DOHH2 (cell line): Measurements from ENCODE around the gene DDX39A.

ENCODE experiments used
- H3F3A ChIP-seq: fragments of 200-600 bp; sonication (generic), shearing (Covaris generic); 2 replicates; pipeline ENCODE4 v1.6.0; 2016; ENCODE audit warnings: antibody characterized with exemption, mild to moderate bottlenecking; ENCODE audit not compliant: control insufficient read depth, insufficient read depth
- H3K27ac ChIP-seq: fragments of 200-600 bp; sonication (generic); 2 replicates; pipeline ENCODE4 v1.5.1; 2014; ENCODE audit warnings: low read depth, mild to moderate bottlenecking, low read length, moderate library complexity
- H3K27me3 ChIP-seq: fragments of 200-600 bp; sonication (generic); 2 replicates; pipeline ENCODE4 v1.6.1; 2014; ENCODE audit warnings: mild to moderate bottlenecking, low read length, mixed read lengths; ENCODE audit not compliant: control insufficient read depth
- H3K36me3 ChIP-seq: fragments of 200-600 bp; sonication (generic); 2 replicates; pipeline ENCODE4 v1.6.1; 2014; ENCODE audit warnings: mild to moderate bottlenecking, low read length, moderate library complexity, mixed read lengths; ENCODE audit not compliant: control insufficient read depth
- H3K4me1 ChIP-seq: fragments of 200-600 bp; sonication (generic); 2 replicates; pipeline ENCODE4 v1.6.1; 2014; ENCODE audit warnings: mild to moderate bottlenecking, low read length, mixed read lengths; ENCODE audit not compliant: control insufficient read depth
- H3K4me2 ChIP-seq: fragments of 200-600 bp; sonication (generic); 2 replicates; pipeline ENCODE4 v1.6.0; 2014; ENCODE audit warnings: mild to moderate bottlenecking, low read length, moderate library complexity
- H3K4me3 ChIP-seq: fragments of 200-600 bp; sonication (generic); 2 replicates; pipeline ENCODE4 v1.5.1; 2014; ENCODE audit warnings: mild to moderate bottlenecking, low read length, mixed read lengths
- H3K79me2 ChIP-seq: fragments of 200-600 bp; sonication (generic); 2 replicates; pipeline ENCODE4 v1.6.1; 2014; ENCODE audit warnings: mild to moderate bottlenecking, low read length, mixed read lengths; ENCODE audit not compliant: control insufficient read depth
- H3K9me2 ChIP-seq: fragments of 200-600 bp; sonication (generic); replicated peaks from 2 replicates; pipeline ENCODE4 v1.6.1; 2014; ENCODE audit warnings: mild to moderate bottlenecking, low read length, mixed read lengths; ENCODE audit not compliant: control insufficient read depth
- H3K9me3 ChIP-seq: fragments of 200-600 bp; sonication (generic); 2 replicates; pipeline ENCODE4 v1.6.1; 2014; ENCODE audit warnings: antibody characterized with exemption, low read length, mixed read lengths; ENCODE audit not compliant: control insufficient read depth, insufficient read depth
- H4K20me1 ChIP-seq: fragments of 200-600 bp; sonication (generic); 2 replicates; pipeline ENCODE4 v1.6.0; 2014; ENCODE audit warnings: low read depth, mild to moderate bottlenecking, antibody characterized with exemption, low read length, moderate library complexity; ENCODE audit not compliant: control insufficient read depth, insufficient read depth
- EZH2phosphoT487 ChIP-seq: fragments of 200-600 bp; sonication (generic); IDR thresholded peaks from 2 replicates; pipeline ENCODE4 v1.6.1; 2017; ENCODE audit warnings: borderline replicate concordance, mild to moderate bottlenecking, antibody characterized with exemption, low read length, moderate library complexity, mixed read lengths
- TF ChIP-seq, protein P1 (sequence below): fragments of 200-600 bp; sonication (generic); IDR thresholded peaks from one replicate; pipeline ENCODE4 v1.5.1; 2014; ENCODE audit warnings: antibody characterized with exemption, mild to moderate bottlenecking, low read depth, low read length; ENCODE audit not compliant: poor library complexity, severe bottlenecking

Gene DDX39A

GRCh38 chr19:14450876-14451275, 31.7 kb upstream of the DDX39A start:
- H4K20me1 ChIP-seq, result peaks cover 3% of the 10 kb centered on the region; the same call in 1 of the 2 replicates
- H3K4me1 ChIP-seq, result no peaks in the 10 kb centered on the region
- TF ChIP-seq, protein P1, sequence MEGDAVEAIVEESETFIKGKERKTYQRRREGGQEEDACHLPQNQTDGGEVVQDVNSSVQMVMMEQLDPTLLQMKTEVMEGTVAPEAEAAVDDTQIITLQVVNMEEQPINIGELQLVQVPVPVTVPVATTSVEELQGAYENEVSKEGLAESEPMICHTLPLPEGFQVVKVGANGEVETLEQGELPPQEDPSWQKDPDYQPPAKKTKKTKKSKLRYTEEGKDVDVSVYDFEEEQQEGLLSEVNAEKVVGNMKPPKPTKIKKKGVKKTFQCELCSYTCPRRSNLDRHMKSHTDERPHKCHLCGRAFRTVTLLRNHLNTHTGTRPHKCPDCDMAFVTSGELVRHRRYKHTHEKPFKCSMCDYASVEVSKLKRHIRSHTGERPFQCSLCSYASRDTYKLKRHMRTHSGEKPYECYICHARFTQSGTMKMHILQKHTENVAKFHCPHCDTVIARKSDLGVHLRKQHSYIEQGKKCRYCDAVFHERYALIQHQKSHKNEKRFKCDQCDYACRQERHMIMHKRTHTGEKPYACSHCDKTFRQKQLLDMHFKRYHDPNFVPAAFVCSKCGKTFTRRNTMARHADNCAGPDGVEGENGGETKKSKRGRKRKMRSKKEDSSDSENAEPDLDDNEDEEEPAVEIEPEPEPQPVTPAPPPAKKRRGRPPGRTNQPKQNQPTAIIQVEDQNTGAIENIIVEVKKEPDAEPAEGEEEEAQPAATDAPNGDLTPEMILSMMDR, result no peak
- no peaks in the 10 kb centered on the region for H3K27me3 ChIP-seq
- no peaks in the 10 kb centered on the region for H3K9me2 ChIP-seq
- H3K4me3 ChIP-seq, result no peak overlapping the region
- H3K79me2 ChIP-seq, result 0 out of 2 replicates have a peak, but pooled peaks cover 2% of the 10 kb centered on the region
- H3F3A ChIP-seq, result no peaks in the 10 kb centered on the region
- H3K9me3 ChIP-seq, result no peaks in the 10 kb centered on the region; the same call in 1 of the 2 replicates
- no peak overlapping the region for H3K4me2 ChIP-seq
- no peak overlapping the region for H3K27ac ChIP-seq
- peaks cover 64% of the 10 kb centered on the region for H3K36me3 ChIP-seq

DNA sequence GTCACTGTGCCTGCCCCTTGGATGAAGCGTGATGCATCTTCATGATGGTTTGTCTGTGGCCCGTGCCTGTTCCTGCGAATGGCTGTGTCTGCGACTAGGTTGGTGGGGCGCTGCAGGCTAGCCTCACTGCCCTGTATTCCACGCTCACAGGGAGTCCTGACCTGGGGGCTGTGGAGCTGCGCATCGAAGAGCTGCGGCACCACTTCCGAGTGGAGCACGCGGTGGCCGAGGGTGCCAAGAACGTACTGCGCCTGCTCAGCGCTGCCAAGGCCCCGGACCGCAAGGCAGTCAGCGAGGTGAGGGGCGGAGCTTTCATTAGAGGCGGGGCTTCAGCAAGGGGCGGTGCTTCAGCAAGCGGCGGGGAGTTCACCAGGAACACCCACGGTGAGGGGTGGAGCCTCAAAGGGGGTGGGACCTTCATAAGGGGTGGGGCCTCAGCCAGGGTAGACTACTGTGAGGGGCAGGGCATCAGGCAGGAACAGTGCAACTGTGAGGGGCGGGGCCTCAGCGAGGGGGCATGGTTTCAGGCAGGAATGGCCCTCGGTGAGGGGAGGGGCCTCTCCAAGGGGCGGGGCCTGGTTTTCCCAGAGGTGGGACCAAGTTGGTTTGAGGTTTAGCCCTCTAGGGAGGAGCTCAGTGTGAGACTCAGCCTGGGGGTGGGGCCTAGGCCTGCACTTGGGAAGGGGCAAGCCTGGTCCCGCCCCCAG, 31.2 kb upstream of the DDX39A start:
- TF ChIP-seq, protein P1, result no peak
- no peak for TF ChIP-seq EZH2phosphoT487
- H4K20me1 ChIP-seq, result peaks cover 3% of the 10 kb centered on the region; the same call in 1 of the 2 replicates
- H3K9me2 ChIP-seq, result no peaks in the 10 kb centered on the region
- no peak overlapping the region for H3K27ac ChIP-seq
- H3K4me3 ChIP-seq, result no peak overlapping the region
- H3F3A ChIP-seq, result no peaks in the 10 kb centered on the region
- H3K9me3 ChIP-seq, result no peaks in the 10 kb centered on the region; the same call in 1 of the 2 replicates
- no peaks in the 10 kb centered on the region for H3K4me1 ChIP-seq
- peaks cover 66% of the 10 kb centered on the region for H3K36me3 ChIP-seq
- 0 out of 2 replicates have a peak, but pooled peaks cover 2% of the 10 kb centered on the region for H3K79me2 ChIP-seq
- no peaks in the 10 kb centered on the region for H3K27me3 ChIP-seq
- H3K4me2 ChIP-seq, result no peak overlapping the region

GRCh38 chr19:14449321-14449720, 30.2 kb upstream of the DDX39A start:
- no peaks in the 10 kb centered on the region for H3K9me2 ChIP-seq
- no peaks in the 10 kb centered on the region; the same call in 1 of the 2 replicates for H3K9me3 ChIP-seq
- no peaks in the 10 kb centered on the region for H3K4me1 ChIP-seq
- TF ChIP-seq EZH2phosphoT487, result no peak
- TF ChIP-seq, protein P1, result no peak
- no peak overlapping the region for H3K4me2 ChIP-seq
- H3K4me3 ChIP-seq, result no peak overlapping the region
- peaks cover 69% of the 10 kb centered on the region for H3K36me3 ChIP-seq
- H3F3A ChIP-seq, result no peaks in the 10 kb centered on the region
- H3K27me3 ChIP-seq, result no peaks in the 10 kb centered on the region
- no peak overlapping the region for H3K27ac ChIP-seq
- 0 out of 2 replicates have a peak, but pooled peaks cover 2% of the 10 kb centered on the region for H3K79me2 ChIP-seq
- H4K20me1 ChIP-seq, result peaks cover 3% of the 10 kb centered on the region; the same call in 1 of the 2 replicates
